ENCODE data around the gene RPS27A.

DNA sequence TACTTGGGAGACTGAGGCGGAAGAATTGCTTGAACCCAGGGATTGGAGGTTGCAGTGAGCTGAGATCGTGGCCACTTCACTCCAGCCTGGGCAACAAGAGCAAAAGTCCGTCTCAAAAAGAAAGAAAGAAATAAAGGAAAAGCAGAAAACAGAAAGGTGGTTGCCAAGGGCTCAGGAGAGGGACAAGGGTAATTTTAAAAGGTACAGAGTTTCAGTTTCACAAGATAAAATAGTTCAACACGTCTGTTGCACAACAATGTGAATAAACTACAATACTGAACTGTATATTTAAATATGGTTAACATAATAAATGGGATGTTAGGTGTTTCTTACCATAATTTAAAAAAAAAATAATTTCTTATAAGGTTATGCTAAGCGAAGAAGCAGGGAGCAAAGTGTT is 12.9 kb downstream of the RPS27A start:
- TF ChIP-seq, protein P1, sequence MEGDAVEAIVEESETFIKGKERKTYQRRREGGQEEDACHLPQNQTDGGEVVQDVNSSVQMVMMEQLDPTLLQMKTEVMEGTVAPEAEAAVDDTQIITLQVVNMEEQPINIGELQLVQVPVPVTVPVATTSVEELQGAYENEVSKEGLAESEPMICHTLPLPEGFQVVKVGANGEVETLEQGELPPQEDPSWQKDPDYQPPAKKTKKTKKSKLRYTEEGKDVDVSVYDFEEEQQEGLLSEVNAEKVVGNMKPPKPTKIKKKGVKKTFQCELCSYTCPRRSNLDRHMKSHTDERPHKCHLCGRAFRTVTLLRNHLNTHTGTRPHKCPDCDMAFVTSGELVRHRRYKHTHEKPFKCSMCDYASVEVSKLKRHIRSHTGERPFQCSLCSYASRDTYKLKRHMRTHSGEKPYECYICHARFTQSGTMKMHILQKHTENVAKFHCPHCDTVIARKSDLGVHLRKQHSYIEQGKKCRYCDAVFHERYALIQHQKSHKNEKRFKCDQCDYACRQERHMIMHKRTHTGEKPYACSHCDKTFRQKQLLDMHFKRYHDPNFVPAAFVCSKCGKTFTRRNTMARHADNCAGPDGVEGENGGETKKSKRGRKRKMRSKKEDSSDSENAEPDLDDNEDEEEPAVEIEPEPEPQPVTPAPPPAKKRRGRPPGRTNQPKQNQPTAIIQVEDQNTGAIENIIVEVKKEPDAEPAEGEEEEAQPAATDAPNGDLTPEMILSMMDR (IDR thresholded peaks at IDR 0.05): no peak
- no peak for TF ChIP-seq POLR2A (IDR thresholded peaks at IDR 0.05)
- no peak for TF ChIP-seq POLR2AphosphoS5 (IDR thresholded peaks at IDR 0.05; ENCODE audit: insufficient read depth in 1 of 2, low read depth in 1 of 2)
